ENCODE results near the gene ZG16B.

The ZG16B gene

GRCh38 chr16:2846511-2847310, 16.6 kb downstream of the ZG16B start:
- TF ChIP-seq, protein P1, sequence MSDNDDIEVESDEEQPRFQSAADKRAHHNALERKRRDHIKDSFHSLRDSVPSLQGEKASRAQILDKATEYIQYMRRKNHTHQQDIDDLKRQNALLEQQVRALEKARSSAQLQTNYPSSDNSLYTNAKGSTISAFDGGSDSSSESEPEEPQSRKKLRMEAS (IDR thresholded peaks at IDR 0.05; ENCODE audit: low read depth, low read length), result no peak
- no peak for TF ChIP-seq CTCF (IDR thresholded peaks at IDR 0.05; ENCODE audit: low read depth, low read length)
- no peak for TF ChIP-seq MYC (IDR thresholded peaks at IDR 0.05; ENCODE audit: low read depth, low read length)
- TF ChIP-seq POLR2A (IDR thresholded peaks at IDR 0.05; ENCODE audit: extremely low read depth, insufficient read length), result no peak
- H3K4me3 ChIP-seq (ENCODE audit: low read depth, low read length), result no peak overlapping the region
- DNase-seq (ENCODE audit: low read depth), result no peak

GRCh38 chr16:2848933-2849725, 19.0 kb downstream of the ZG16B start:
- DNase-seq (ENCODE audit: low read depth), result no peak
- H3K4me3 ChIP-seq (ENCODE audit: low read depth, low read length), result no peak overlapping the region
- TF ChIP-seq CTCF (IDR thresholded peaks at IDR 0.05; ENCODE audit: low read depth, low read length) (no peak), POLR2A (IDR thresholded peaks at IDR 0.05; ENCODE audit: extremely low read depth, insufficient read length) (no peak), MYC (IDR thresholded peaks at IDR 0.05; ENCODE audit: low read depth, low read length) (no peak)
- TF ChIP-seq, protein P1 (IDR thresholded peaks at IDR 0.05; ENCODE audit: low read depth, low read length), result no peak

DNA sequence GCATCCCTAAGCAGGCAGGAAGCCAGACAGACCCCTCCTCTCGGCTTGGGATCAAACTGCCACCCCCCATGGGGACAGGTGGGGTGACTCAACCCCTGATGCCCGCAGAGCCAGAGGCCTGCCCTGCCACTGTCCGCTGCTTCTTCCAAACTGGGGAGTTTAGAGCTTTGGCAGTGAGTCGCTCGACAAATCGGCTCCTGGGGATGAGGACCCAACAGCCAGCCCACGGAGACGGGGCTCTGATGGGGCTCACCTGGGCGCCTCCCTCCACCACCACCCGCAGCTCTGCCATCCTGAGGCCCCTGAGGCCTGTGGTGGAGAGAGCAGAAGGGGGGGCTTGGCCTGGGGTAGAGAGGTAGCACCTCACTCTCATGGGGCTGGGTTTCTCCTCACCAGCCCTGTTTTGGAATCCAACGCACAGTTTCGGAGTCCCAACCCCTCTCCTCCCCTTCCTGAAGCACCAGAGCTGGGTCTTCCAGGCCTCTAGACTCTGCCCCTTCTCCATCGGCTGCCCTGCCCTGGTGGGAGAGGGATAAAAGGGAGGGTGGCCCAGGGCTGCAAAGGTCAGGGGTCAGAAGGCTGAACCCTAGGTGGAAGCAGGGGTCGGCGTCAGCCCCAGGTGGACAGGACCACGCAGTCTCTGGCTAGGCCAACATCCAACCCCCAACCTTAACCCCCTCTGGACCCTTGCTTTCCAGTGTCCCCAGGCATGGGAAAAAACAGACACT, 22.1 kb downstream of the ZG16B start:
- DNase-seq (ENCODE audit: low read depth), result no peak
- H3K4me3 ChIP-seq (ENCODE audit: low read depth, low read length), result no peak overlapping the region
- TF ChIP-seq POLR2A (IDR thresholded peaks at IDR 0.05; ENCODE audit: extremely low read depth, insufficient read length) (no peak), MYC (IDR thresholded peaks at IDR 0.05; ENCODE audit: low read depth, low read length) (no peak), CTCF (IDR thresholded peaks at IDR 0.05; ENCODE audit: low read depth, low read length) (no peak)
- TF ChIP-seq, protein P1 (IDR thresholded peaks at IDR 0.05; ENCODE audit: low read depth, low read length), result no peak

- H3K4me3 ChIP-seq (ENCODE audit: low read depth, low read length), result no peak overlapping the region
- DNase-seq (ENCODE audit: low read depth), result no peak
- TF ChIP-seq CTCF (IDR thresholded peaks at IDR 0.05; ENCODE audit: low read depth, low read length) (no peak), POLR2A (IDR thresholded peaks at IDR 0.05; ENCODE audit: extremely low read depth, insufficient read length) (no peak), MYC (IDR thresholded peaks at IDR 0.05; ENCODE audit: low read depth, low read length) (no peak)
- TF ChIP-seq, protein P1 (IDR thresholded peaks at IDR 0.05; ENCODE audit: low read depth, low read length), result no peak
Measured at GRCh38 chr16:2852731-2853507, 22.8 kb downstream of the ZG16B start.

GRCh38 chr16:2853531-2854073, 23.5 kb downstream of the ZG16B start:
- no peak for TF ChIP-seq MYC (IDR thresholded peaks at IDR 0.05; ENCODE audit: low read depth, low read length)
- TF ChIP-seq POLR2A (IDR thresholded peaks at IDR 0.05; ENCODE audit: extremely low read depth, insufficient read length), result no peak
- TF ChIP-seq CTCF (IDR thresholded peaks at IDR 0.05; ENCODE audit: low read depth, low read length), result no peak
- TF ChIP-seq, protein P1 (IDR thresholded peaks at IDR 0.05; ENCODE audit: low read depth, low read length), result no peak
- DNase-seq (ENCODE audit: low read depth), result no peak
- no peak overlapping the region for H3K4me3 ChIP-seq (ENCODE audit: low read depth, low read length)
